ENCODE data around the gene RDH14. TPM values are rescaled to one million over a fixed set of nuclear protein-coding genes. Genes with fewer than 3 reads are reported as not detected.

Gene RDH14
- total RNA-seq, 6 experiments from 2014 or later: 9.2 to 21.5 (median 12.8) TPM

- H3K27me3 ChIP-seq: no peaks in the 10 kb centered on the region
- ATAC-seq (no peak), DNase-seq (no peak)
- H3K9me3 ChIP-seq: no peaks in the 10 kb centered on the region
- WGBS (ENCODE audit: insufficient coverage, low coverage, low lambda C conversion rate, missing lambda C conversion rate): 87% methylated on average over 7 of the region's 7 CpGs
- no peak overlapping the region for H3K27ac ChIP-seq
- TF ChIP-seq POLR2A (IDR thresholded peaks at IDR 0.05) (no peak), CTCF (IDR thresholded peaks at IDR 0.05) (no peak)
- H3K4me1 ChIP-seq: no peaks in the 10 kb centered on the region
- H3K4me3 ChIP-seq: no peak overlapping the region
- H3K36me3 ChIP-seq: no peaks in the 10 kb centered on the region
- intact Hi-C loops (cut with DNase I): no loop called here
Observed at GRCh38 chr2:18526429-18526828, 34.0 kb downstream of the RDH14 start.

- 73% methylated on average over 3 of the region's 3 CpGs for WGBS (ENCODE audit: insufficient coverage, low coverage, low lambda C conversion rate, missing lambda C conversion rate)
- TF ChIP-seq POLR2A (IDR thresholded peaks at IDR 0.05) (no peak), CTCF (IDR thresholded peaks at IDR 0.05) (no peak)
- no peak for DNase-seq
- Histone ChIP-seq H3K27me3 (no peaks in the 10 kb centered on the region), H3K36me3 (no peaks in the 10 kb centered on the region), H3K4me1 (no peaks in the 10 kb centered on the region), H3K27ac (no peak overlapping the region), H3K4me3 (no peak overlapping the region), H3K9me3 (no peaks in the 10 kb centered on the region)
- no peak for ATAC-seq
- intact Hi-C loops (cut with DNase I): no loop called here
Observed at GRCh38 chr2:18525852-18526251, 34.6 kb downstream of the RDH14 start.

GRCh38 chr2:18525236-18525635 lies 35.2 kb downstream of the RDH14 start:
- no peaks in the 10 kb centered on the region for H3K9me3 ChIP-seq
- no peaks in the 10 kb centered on the region for H3K27me3 ChIP-seq
- no peaks in the 10 kb centered on the region for H3K36me3 ChIP-seq
- no peak overlapping the region for H3K4me3 ChIP-seq
- no peak overlapping the region for H3K27ac ChIP-seq
- intact Hi-C loops (cut with DNase I): no loop called here
- H3K4me1 ChIP-seq: no peaks in the 10 kb centered on the region
- no peak for TF ChIP-seq CTCF (IDR thresholded peaks at IDR 0.05)
- TF ChIP-seq POLR2A (IDR thresholded peaks at IDR 0.05): no peak
- no peak for ATAC-seq
- no peak for DNase-seq
- WGBS (ENCODE audit: insufficient coverage, low coverage, low lambda C conversion rate, missing lambda C conversion rate): 78% methylated on average over 2 of the region's 2 CpGs

GRCh38 chr2:18522484-18523146 lies 37.8 kb downstream of the RDH14 start:
- no peaks in the 10 kb centered on the region for H3K36me3 ChIP-seq
- ATAC-seq (no peak), DNase-seq (no peak)
- no peaks in the 10 kb centered on the region for H3K9me3 ChIP-seq
- TF ChIP-seq POLR2A (IDR thresholded peaks at IDR 0.05) (no peak), CTCF (IDR thresholded peaks at IDR 0.05) (no peak)
- whole genome bisulfite sequencing (ENCODE audit: insufficient coverage, low coverage, low lambda C conversion rate, missing lambda C conversion rate): 100% methylated on average over 2 of the region's 2 CpGs
- H3K27ac ChIP-seq: no peak overlapping the region
- no peak overlapping the region for H3K4me3 ChIP-seq
- peaks cover 0 to 18% (median 7%) of the 10 kb centered on the region in 4 donors for H3K4me1 ChIP-seq
- H3K27me3 ChIP-seq: no peaks in the 10 kb centered on the region
- intact Hi-C loops (cut with DNase I): no loop called here
